Chondrocyte (in vitro differentiated cells): ENCODE measurements around the gene COL9A2. TPM values are rescaled to one million over a fixed set of nuclear protein-coding genes. Genes with fewer than 3 reads are reported as not detected.

ENCODE experiments used
- DNase-seq: peaks from one replicate; pipeline ENCODE4 v3.0.0; 2021; ENCODE audit warnings: mixed read lengths, low spot score
- H3K27ac Mint-ChIP-seq: one replicate; pipeline ENCODE4 v1.8.0; 2021; ENCODE audit warnings: mild to moderate bottlenecking, moderate library complexity, mixed read lengths; ENCODE audit not compliant: unreplicated experiment
- H3K27me3 Mint-ChIP-seq: 2 replicates; pipeline ENCODE4 v1.8.0; 2021; ENCODE audit warnings: low read depth, mixed read lengths
- H3K36me3 Mint-ChIP-seq: 2 replicates; pipeline ENCODE4 v1.8.0; 2021; ENCODE audit warnings: low read depth, mixed read lengths
- H3K4me1 Mint-ChIP-seq: 2 replicates; pipeline ENCODE4 v1.8.0; 2021; ENCODE audit warnings: low read depth, mild to moderate bottlenecking, mixed read lengths
- H3K4me3 Mint-ChIP-seq: one replicate; pipeline ENCODE4 v1.8.0; 2021; ENCODE audit warnings: mild to moderate bottlenecking, moderate library complexity, mixed read lengths; ENCODE audit not compliant: unreplicated experiment
- H3K9me3 Mint-ChIP-seq: 2 replicates; pipeline ENCODE4 v1.8.0; 2021; ENCODE audit warnings: low read depth, mixed read lengths
- CTCF ChIP-seq: fragments of 200-600 bp; sonication (generic); IDR thresholded peaks from 2 replicates; pipeline ENCODE4 v1.5.0; 2021; ENCODE audit warnings: antibody characterized with exemption, mild to moderate bottlenecking, moderate library complexity
- long read RNA-seq: library from polyadenylated mRNA; stranded (forward); transcript quantifications from one replicate; pipeline ENCODE4 v2.0.0, GENCODE V29; 2021
- total RNA-seq: library from RNA; stranded (reverse); gene quantifications from 3 replicates; pipeline ENCODE4 v1.2.1, GENCODE V29; 2021

Gene COL9A2
- 4.9 to 10.4 TPM (median 9.9 TPM) in 3 replicates for total RNA-seq
- long read RNA-seq, transcript COL9A2-202 (32 exons, 2,862 nt): major isoform, 23 of 41 reads
- long read RNA-seq, partial matches to known transcripts: 5 of 41 reads
- long read RNA-seq, other reads (novel, unspliced or antisense): 13 of 41 reads

GRCh38 chr1:40316595-40317393 is at the start of gene COL9A2:
TSS of gene COL9A2 (minus strand) at chr1:40317286. CDS start at chr1:40317197, 89 bp downstream.
- Mint-ChIP-seq H3K27ac (no peak within 1 kb of the TSS), H3K4me1 (peaks cover 23% of the 10 kb centered on the region), H3K4me3 (peak within 1 kb of the TSS; percentile 67), H3K27me3 (peaks cover 10% of the 10 kb centered on the region), H3K9me3 (no peaks in the 10 kb centered on the region), H3K36me3 (no peaks in the 10 kb centered on the region)
- peak; percentile 31 for TF ChIP-seq CTCF
- DNase-seq: no peak

GRCh38 chr1:40363721-40364120 is 46.6 kb upstream of the COL9A2 start:
- Mint-ChIP-seq H3K36me3 (no peaks in the 10 kb centered on the region), H3K9me3 (peaks cover 9% of the 10 kb centered on the region), H3K27ac (no peak overlapping the region), H3K4me1 (peaks cover 5% of the 10 kb centered on the region), H3K4me3 (no peak overlapping the region), H3K27me3 (peaks cover 5% of the 10 kb centered on the region)
- no peak for DNase-seq
- TF ChIP-seq CTCF: no peak

GRCh38 chr1:40362699-40363098 is 45.6 kb upstream of the COL9A2 start:
- Mint-ChIP-seq H3K4me3 (no peak overlapping the region), H3K4me1 (peaks cover 5% of the 10 kb centered on the region), H3K9me3 (peaks cover 16% of the 10 kb centered on the region), H3K27me3 (peaks cover 5% of the 10 kb centered on the region), H3K27ac (peak overlapping the region; percentile 19), H3K36me3 (no peaks in the 10 kb centered on the region)
- DNase-seq: no peak
- TF ChIP-seq CTCF: no peak

GRCh38 chr1:40362199-40362598 is 45.1 kb upstream of the COL9A2 start:
- no peak overlapping the region for H3K4me3 Mint-ChIP-seq
- no peaks in the 10 kb centered on the region for H3K36me3 Mint-ChIP-seq
- DNase-seq: no peak
- TF ChIP-seq CTCF: no peak
- H3K9me3 Mint-ChIP-seq: peaks cover 20% of the 10 kb centered on the region
- peaks cover 5% of the 10 kb centered on the region for H3K4me1 Mint-ChIP-seq
- peaks cover 5% of the 10 kb centered on the region for H3K27me3 Mint-ChIP-seq
- peak overlapping the region; percentile 19 for H3K27ac Mint-ChIP-seq

GRCh38 chr1:40361637-40362036 is 44.6 kb upstream of the COL9A2 start:
- H3K36me3 Mint-ChIP-seq: peaks cover 2% of the 10 kb centered on the region
- peaks cover 25% of the 10 kb centered on the region for H3K9me3 Mint-ChIP-seq
- no peak overlapping the region for H3K27ac Mint-ChIP-seq
- no peak overlapping the region for H3K4me3 Mint-ChIP-seq
- H3K4me1 Mint-ChIP-seq: peaks cover 5% of the 10 kb centered on the region
- no peak for DNase-seq
- TF ChIP-seq CTCF: no peak
- H3K27me3 Mint-ChIP-seq: peaks cover 5% of the 10 kb centered on the region
